Right kidney (tissue), 1 donor: ENCODE results near the gene DPY19L2.
"Not testable (repeated sequence)": the region's sequence is repeated elsewhere in the genome, so short reads cannot be mapped to it uniquely, and the experiment has no call there.

Experiments
- DNase-seq: peaks from one replicate; pipeline ENCODE4 v3.0.0-alpha.2; 2016

DPY19L2 gene

GRCh38 chr12:63668800-63669365, 590 bp upstream of the DPY19L2 start:
- peak; percentile 85 for DNase-seq

DNA sequence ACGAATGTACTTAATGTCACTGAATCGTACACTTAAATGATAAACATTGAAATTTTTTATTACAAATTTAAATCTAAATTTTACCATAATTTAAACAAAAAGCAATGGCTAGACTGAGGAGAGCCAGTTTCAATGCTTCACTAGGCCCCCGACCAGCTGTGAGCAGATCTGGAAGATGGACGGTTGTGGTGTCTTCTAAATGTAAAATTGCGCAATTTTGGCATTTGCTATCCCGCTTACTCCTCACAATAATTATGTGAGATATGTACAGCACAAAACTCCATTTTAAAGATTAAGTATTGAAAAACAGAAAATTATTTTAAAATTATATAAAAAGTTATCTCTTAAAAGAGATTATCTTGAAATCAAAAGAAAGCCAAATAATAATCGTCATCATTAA, 5.3 kb downstream of the DPY19L2 start:
- not testable (repeated sequence) for DNase-seq

DNA sequence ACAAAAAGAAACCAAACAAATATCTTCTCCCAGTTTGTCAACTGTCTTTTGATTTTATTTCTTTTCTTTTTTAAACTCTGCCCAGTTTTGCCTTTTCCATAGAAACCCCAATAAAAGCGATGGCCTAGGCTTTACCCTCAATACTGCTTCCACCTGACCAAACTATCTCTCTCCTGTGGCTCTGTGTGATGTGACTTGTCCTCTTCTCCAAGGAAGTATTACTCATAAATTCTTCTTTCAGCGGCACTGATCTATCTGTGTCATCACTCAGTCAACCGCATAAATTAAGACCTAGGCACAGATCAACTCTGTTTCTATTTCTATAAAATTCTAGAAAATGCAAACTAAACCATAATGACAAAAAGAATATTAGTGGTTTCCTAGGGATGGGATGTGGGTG, 9.8 kb downstream of the DPY19L2 start:
- not testable (repeated sequence) for DNase-seq

GRCh38 chr12:63656407-63656806, 11.9 kb downstream of the DPY19L2 start:
- not testable (repeated sequence) for DNase-seq

GRCh38 chr12:63655543-63656257, 12.6 kb downstream of the DPY19L2 start:
- not testable (repeated sequence) for DNase-seq

DNA sequence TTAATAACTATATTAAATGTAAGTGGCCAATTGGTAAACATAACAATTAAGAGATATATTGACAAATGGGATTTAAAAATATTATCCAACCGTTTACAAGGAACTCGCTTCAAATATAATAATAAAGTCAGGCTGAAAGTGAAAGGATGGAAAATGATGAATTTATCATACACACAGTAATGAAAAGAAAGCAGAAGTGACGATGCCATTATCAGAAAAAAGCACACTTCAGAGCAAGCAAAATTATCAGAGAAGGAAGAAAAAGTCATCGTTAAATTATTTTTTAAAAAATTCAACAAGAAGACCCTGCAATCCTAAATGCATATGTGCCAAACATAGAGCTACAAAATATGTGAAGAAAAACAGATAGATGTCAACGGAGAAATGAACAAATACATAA, 13.8 kb downstream of the DPY19L2 start:
- not testable (repeated sequence) for DNase-seq

- not testable (repeated sequence) for DNase-seq
These were observed 18.8 kb downstream of the DPY19L2 start for GRCh38 chr12:63649517-63649916.

DNA sequence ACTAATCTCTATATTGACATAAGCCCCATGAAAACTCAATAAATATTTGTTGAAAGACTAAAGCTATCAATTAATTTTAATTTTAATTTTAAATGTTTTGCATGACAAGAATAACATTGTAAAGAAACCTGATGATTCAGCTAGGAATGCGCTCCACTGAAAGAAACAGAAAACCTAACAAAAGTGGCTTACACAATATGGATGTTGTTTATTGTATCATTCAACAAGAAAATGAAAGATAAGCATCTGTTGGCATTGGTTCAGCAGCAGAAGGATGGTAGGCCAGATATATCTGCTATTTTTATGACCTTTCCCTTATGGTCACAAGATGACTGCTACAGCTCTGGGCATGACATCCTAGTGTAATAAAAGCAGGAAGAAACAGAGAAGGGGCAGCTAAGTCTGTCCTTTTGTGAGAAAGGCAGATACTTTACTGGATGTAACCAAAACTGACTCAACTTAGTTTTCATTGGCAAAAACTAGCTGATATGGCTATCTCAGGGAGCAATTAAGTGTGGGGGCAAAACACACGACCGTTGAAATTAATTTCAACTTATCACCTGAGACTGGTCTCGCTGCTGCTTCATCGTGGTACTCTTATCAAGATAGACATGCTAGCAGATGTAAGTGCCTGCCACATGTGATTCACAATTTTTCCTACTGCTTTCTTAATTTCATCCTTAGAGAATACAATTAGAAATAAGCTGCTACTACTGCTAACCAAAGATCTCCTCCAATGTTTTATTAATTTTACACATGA, 24.7 kb downstream of the DPY19L2 start:
- DNase-seq = not testable (repeated sequence)

GRCh38 chr12:63624258-63624657, 44.0 kb downstream of the DPY19L2 start:
- not testable (repeated sequence) for DNase-seq

DNA sequence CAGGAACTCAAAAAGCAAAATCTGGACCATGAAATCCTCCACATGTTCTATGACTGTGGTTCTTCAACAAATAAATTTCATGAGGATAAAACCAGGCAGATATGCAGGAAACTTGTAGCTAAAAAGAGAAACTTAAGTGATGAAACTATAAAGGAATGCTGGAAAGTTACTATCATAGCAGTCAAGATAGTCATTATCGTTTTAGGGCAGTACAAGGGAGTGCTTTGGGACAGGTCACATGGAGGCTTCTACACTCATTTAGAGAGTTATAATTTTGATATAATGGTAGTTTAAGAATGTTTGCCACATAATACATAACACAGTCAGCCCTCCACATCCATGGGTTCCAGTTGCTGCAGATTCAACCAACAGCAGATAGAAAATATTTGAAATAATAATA, 52.7 kb downstream of the DPY19L2 start:
- DNase-seq = not testable (repeated sequence)

- not testable (repeated sequence) for DNase-seq
These were observed 57.0 kb downstream of the DPY19L2 start for GRCh38 chr12:63611285-63611684.

DNA sequence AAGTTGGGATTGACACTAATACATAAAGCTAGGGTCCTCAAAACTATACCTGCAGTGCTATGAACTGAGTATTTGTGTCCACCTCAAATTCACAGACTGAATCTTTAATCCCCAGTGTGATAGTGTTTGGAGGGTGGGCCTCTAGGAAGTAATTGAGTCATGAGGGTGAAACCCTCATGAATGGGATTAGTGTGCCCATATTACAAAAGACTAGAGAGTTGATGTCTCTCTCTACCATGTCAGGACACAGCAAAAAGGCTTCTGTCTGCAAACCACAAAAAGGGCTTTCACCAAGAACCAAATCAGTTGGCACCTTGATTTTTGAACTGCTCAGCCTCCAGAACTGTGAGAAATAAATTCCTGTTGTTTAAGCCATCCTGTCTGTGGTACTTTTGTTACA, 59.0 kb downstream of the DPY19L2 start:
- not testable (repeated sequence) for DNase-seq

DNA sequence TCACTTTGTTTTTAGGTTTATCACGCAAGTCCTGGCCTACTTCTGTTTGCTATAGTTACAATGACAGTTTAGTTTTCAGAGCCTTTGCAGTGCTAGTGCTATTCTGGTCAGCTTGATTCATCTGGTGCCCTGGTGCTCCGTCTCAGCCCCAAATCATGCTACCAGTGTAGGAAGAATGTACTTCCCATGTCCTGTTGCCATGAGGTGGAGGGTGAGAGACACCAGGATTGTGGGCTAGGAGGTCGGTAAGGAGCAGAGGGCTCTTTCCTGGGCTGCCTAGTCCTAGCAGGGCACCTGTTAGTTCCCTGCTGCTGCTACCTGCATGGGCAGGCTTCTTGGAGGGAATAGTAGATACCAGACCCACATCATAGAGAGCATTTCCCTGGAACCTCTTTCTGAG, 63.3 kb downstream of the DPY19L2 start:
- not testable (repeated sequence) for DNase-seq

DNA sequence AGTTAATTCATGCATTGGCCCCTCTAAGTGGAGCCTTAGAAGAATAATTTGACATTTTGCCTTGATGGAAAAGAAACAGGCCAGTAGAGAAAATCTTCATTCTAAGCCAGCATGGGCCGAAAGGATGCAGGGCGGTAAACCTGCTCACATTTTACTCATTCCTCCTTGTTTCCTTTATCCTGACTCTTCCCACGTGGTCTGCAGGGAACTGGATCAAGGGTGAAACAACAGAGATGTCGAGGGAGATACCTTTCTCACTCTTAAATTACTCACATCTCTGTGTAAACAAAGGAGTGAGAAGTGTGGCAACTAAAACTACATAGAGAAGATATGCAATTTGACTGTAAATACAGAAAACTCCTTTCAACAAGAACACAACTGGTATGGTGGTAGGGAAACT, 73.5 kb downstream of the DPY19L2 start:
- not testable (repeated sequence) for DNase-seq

DNA sequence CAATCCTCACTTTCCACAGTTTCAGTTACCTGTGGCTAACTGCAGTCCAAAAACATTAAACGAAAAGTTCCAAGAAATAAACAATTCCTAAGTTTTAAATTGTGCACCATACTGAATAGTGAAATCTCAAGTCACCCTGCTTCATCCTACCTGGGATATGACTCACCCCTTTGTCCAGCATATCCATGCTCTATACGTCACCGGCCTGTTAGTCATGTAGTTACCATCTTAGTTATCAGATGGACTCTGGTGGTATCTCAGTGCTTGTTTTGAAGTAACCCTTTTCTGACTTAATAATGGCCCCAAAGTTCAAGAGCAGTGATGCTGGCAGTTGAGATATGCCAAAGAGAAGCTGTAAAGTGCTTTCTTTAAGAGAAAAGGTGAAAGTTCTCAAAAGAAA, 83.9 kb downstream of the DPY19L2 start:
- not testable (repeated sequence) for DNase-seq

DNA sequence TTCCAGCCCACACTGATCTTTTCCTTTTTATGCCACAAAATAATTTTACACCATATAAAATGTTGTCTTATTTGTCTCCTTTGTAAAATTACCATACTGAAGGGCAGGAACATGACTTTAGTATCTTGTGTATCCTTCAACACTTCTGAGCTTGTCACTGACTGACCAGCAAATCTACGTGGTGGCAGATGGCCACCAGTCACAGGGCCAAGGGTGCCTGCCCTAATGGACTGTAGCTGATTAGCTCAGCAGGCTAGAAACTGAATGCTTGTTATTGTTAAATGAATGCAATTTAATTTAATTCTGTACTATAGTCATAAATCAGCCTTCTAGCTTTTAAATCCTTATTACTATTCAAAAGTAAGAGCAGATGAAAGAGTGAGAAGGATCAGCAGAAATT, 85.0 kb downstream of the DPY19L2 start:
- DNase-seq = not testable (repeated sequence)

GRCh38 chr12:63577631-63578030, 90.7 kb downstream of the DPY19L2 start:
- not testable (repeated sequence) for DNase-seq

- DNase-seq = not testable (repeated sequence)
These were observed 96.3 kb downstream of the DPY19L2 start for GRCh38 chr12:63572038-63572437.

DNA sequence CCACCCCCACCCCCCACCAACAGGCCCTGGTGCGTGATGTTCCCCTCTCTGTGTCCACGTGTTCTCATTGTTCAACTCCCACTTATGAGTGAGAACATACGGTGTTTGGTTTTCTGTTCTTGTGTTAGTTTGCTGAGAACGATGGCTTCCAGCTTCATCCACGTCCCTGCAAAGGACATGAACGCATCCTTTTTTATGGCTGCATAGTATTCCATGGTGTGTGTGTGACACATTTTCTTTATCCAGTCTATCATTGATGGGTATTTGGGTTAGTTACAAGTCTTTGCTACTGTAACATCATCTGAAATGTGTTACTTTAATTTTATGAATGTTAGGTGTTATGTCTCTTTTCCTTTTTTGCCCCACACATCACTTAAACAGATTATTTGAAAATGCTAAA, 109.8 kb downstream of the DPY19L2 start:
- not testable (repeated sequence) for DNase-seq

- DNase-seq = not testable (repeated sequence)
These were observed 116.9 kb downstream of the DPY19L2 start for GRCh38 chr12:63551397-63551796.

DNA sequence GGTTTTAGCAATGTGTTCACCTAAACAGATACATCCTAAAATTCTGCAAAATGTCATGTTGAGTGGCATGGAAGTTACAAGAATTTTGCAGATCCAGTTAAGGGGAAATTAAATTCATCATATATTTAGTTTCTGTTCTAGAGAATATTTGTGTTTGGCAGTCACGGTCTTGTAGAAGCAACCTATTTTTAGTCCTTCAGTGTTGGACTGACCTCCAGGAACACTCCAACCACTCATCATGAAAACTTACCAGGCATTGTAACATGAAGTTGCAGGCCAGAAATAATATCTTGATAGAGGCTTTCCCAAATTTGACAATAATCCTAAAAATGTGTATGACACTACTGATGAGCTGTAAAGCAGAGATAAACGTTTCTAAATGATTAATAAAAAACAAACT, 119.3 kb downstream of the DPY19L2 start:
- not testable (repeated sequence) for DNase-seq

DNA sequence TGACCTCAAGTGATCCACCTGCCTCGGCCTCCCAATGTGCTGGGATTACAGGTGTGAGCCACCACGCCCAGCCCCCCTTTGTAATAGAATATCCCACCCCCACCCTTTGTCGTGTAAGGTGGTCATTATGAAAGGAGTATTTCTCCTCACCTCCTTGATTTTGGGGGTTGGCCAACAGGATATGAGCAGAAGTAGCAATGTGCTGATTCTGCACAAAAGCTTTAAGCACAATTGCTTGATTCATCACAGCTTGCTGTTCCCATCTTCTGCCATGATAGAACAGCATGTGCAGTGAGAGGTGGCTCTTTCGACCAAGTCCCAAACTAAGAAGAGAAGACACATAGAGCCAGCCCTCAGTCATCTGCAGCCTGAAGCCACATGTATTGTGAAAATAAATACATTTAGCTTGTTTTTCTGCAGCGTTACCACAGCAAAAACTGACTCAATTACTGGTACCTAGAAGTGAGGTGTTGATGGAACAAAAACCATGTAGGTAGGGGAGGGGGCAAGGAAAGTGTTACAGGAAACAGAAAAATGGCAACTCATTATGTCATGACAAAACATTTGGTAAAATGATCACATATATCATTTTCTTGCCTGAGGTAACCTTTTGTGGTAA, 122.9 kb downstream of the DPY19L2 start:
- not testable (repeated sequence) for DNase-seq

DNA sequence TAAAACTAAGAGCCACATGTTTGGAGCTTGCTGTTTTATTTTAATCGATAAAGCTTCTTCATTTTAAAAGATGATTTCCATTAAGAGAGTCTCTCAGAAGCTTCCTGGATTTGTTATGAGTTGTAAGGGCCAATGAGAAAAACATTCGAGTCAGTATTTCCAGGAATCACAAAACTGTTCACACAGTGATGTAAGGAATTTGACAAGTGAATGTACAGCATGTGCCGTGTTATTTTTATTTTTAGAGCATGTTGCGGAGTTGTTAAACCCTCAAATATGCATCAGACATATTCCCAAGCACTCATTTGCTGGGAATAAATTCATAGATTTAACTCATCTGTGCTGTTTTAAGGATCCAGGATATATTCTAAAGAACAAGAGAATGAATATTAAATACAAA, 129.6 kb downstream of the DPY19L2 start:
- not testable (repeated sequence) for DNase-seq
